ENCODE results near the gene KIAA0513. TPM values are rescaled to one million over a fixed set of nuclear protein-coding genes. Genes with fewer than 3 reads are reported as not detected.

KIAA0513 gene
- total and polyA plus RNA-seq, 2 of the 13 experiments (the other 11 are each of a cell fraction or from before 2014, with no cell fraction given), result 1.8 TPM

DNA sequence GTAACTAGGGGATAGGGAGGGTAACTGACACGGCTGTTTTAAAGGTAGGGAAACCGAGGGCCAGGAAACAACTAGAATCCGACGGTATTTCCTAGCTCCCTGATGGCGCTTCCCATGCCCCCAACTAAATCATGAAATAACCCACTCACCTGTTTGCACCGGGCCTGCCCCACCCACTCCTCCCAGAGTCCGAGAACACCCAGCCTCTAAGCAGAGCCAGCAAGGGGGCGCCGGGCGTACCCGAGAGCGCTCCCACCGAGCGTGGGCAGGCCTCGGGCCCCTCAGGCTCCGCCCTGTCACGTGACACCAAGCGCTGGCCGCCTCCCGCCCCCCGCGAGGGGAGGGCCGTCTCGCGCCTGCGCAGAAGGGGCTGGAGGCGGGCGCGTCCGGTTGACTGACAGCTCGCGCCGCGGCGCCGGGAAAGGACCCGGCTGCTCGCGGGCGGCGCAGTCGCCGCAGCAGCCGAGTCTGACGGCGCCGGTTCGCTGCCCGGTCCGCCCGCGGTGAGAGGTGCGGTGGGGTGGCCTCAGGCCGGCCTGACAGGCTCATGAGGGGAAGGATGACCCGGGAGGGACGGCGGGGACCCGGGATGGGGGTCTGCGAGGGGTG is at the start of gene KIAA0513 (continued):
- TF ChIP-seq ZNF749 (CRISPR knock-in tag; IDR thresholded peaks at IDR 0.05; ENCODE audit: borderline replicate concordance), result peak; percentile 27; the same call in 1 of the 2 replicates
- TF ChIP-seq FOXK2 (IDR thresholded peaks at IDR 0.05), result no peak
- TF ChIP-seq NR2F1 (CRISPR knock-in tag; IDR thresholded peaks at IDR 0.05), result no peak
- no peak for TF ChIP-seq FOXP1 (IDR thresholded peaks at IDR 0.05)
- no peak for TF ChIP-seq FOXP1 (CRISPR knock-in tag; IDR thresholded peaks at IDR 0.05)
- TF ChIP-seq, protein P1, sequence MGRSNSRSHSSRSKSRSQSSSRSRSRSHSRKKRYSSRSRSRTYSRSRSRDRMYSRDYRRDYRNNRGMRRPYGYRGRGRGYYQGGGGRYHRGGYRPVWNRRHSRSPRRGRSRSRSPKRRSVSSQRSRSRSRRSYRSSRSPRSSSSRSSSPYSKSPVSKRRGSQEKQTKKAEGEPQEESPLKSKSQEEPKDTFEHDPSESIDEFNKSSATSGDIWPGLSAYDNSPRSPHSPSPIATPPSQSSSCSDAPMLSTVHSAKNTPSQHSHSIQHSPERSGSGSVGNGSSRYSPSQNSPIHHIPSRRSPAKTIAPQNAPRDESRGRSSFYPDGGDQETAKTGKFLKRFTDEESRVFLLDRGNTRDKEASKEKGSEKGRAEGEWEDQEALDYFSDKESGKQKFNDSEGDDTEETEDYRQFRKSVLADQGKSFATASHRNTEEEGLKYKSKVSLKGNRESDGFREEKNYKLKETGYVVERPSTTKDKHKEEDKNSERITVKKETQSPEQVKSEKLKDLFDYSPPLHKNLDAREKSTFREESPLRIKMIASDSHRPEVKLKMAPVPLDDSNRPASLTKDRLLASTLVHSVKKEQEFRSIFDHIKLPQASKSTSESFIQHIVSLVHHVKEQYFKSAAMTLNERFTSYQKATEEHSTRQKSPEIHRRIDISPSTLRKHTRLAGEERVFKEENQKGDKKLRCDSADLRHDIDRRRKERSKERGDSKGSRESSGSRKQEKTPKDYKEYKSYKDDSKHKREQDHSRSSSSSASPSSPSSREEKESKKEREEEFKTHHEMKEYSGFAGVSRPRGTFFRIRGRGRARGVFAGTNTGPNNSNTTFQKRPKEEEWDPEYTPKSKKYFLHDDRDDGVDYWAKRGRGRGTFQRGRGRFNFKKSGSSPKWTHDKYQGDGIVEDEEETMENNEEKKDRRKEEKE (IDR thresholded peaks at IDR 0.05), result no peak
- peak; percentile 65; the same call in 1 of the 2 replicates for TF ChIP-seq ZBTB38 (CRISPR knock-in tag; IDR thresholded peaks at IDR 0.05)
- TF ChIP-seq MED8 (CRISPR knock-in tag; IDR thresholded peaks at IDR 0.05; ENCODE audit: insufficient replicate concordance), result no peak
- peak; percentile 33; the same call in 1 of the 2 replicates for TF ChIP-seq ZNF580 (CRISPR knock-in tag; IDR thresholded peaks at IDR 0.05; ENCODE audit: borderline replicate concordance, low read depth)
- TF ChIP-seq, protein P2, sequence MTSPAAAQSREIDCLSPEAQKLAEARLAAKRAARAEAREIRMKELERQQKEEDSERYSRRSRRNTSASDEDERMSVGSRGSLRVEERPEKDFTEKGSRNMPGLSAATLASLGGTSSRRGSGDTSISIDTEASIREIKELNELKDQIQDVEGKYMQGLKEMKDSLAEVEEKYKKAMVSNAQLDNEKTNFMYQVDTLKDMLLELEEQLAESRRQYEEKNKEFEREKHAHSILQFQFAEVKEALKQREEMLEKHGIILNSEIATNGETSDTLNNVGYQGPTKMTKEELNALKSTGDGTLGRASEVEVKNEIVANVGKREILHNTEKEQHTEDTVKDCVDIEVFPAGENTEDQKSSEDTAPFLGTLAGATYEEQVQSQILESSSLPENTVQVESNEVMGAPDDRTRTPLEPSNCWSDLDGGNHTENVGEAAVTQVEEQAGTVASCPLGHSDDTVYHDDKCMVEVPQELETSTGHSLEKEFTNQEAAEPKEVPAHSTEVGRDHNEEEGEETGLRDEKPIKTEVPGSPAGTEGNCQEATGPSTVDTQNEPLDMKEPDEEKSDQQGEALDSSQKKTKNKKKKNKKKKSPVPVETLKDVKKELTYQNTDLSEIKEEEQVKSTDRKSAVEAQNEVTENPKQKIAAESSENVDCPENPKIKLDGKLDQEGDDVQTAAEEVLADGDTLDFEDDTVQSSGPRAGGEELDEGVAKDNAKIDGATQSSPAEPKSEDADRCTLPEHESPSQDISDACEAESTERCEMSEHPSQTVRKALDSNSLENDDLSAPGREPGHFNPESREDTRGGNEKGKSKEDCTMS (CRISPR knock-in tag; conservative IDR thresholded peaks at IDR 0.05), result no peak
- TF ChIP-seq STAT5B (CRISPR knock-in tag; IDR thresholded peaks at IDR 0.05), result no peak
- TF ChIP-seq ZNF205 (CRISPR knock-in tag; IDR thresholded peaks at IDR 0.05), result peak; percentile 85
- peak; percentile 78; the same call in 1 of the 2 replicates for TF ChIP-seq HOXA5 (CRISPR knock-in tag; IDR thresholded peaks at IDR 0.05)
- TF ChIP-seq RAD21 (CRISPR knock-in tag; IDR thresholded peaks at IDR 0.05), result peak; percentile 77
- TF ChIP-seq ZNF460 (CRISPR knock-in tag; IDR thresholded peaks at IDR 0.05; ENCODE audit: borderline replicate concordance), result no peak
- TF ChIP-seq ZNF484 (CRISPR knock-in tag; IDR thresholded peaks at IDR 0.05; ENCODE audit: borderline replicate concordance, low read depth), result no peak
- TF ChIP-seq SPEN (CRISPR knock-in tag; IDR thresholded peaks at IDR 0.05; ENCODE audit: low read depth), result peak; percentile 80; the same call in 1 of the 2 replicates
- peak; percentile 81 for TF ChIP-seq CTCF (CRISPR knock-in tag; IDR thresholded peaks at IDR 0.05)
- peak; percentile 61; the same call in 1 of the 2 replicates for TF ChIP-seq ZNF788 (CRISPR knock-in tag; IDR thresholded peaks at IDR 0.05; ENCODE audit: borderline replicate concordance)
- peak; percentile 70; the same call in 1 of the 2 replicates for TF ChIP-seq ZSCAN25 (CRISPR knock-in tag; IDR thresholded peaks at IDR 0.05)
- no peak for TF ChIP-seq TOE1 (CRISPR knock-in tag; IDR thresholded peaks at IDR 0.05)
- TF ChIP-seq HOXA9 (CRISPR knock-in tag; IDR thresholded peaks at IDR 0.05; ENCODE audit: borderline replicate concordance), result no peak
- no peak for TF ChIP-seq ATM (IDR thresholded peaks at IDR 0.05; ENCODE audit: borderline replicate concordance)
- peak; percentile 46; the same call in 1 of the 2 replicates for TF ChIP-seq GFI1 (CRISPR knock-in tag; IDR thresholded peaks at IDR 0.05; ENCODE audit: borderline replicate concordance)
- no peak for TF ChIP-seq ZNF143 (CRISPR knock-in tag; IDR thresholded peaks at IDR 0.05)

Data from HepG2 (cell line).